HUDEP-2 (cell line): ENCODE measurements around the gene HOXA1.
"Not testable (repeated sequence)": the region's sequence is repeated elsewhere in the genome, so short reads cannot be mapped to it uniquely, and the experiment has no call there.

Experiments
- DNase-seq, 76 experiments: peaks; one replicate each; lab custom pipeline; 2025; ENCODE audit not compliant: unreplicated experiment in 76 of 76; lab: John Stamatoyannopoulos, UW

HOXA1 gene

DNA sequence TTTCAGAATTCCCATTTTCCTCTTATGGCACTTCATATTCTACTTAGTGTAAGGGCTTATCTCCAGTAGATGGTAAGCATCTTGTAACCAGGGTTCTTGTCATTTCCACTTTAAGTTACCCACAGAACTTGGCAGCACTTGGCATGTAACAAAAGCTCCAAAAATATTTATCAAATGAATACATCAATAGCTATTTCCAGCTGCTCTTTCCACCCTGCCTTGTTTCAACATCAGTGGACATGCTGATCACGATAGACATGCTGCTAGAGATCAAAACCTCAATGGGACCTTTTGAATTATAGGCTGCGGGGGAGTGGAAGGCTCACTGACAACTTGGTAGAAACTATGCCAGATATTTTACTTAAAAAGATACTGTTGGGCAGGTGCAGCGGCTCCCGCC lies 32.9 kb downstream of the HOXA1 start:
- no peak for DNase-seq

DNA sequence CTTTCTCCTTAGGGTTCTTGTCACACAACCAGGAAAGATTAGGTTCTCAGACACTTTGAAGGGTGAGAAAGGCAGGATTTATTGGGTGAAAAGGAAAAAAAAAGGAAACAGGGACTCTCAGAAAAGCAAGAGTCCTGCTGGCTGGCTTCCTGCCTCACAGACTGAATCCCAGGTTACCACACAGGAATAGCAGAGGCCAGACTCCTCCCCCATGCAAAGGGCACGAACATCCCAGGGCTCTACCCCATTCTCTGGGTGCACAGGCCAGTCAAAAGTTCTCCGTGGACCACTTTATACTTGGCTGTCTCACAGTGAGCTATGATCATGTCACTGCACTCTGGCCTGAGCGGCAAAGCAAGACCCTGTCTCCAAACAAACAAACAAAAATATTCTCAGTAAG lies 42.6 kb downstream of the HOXA1 start:
- DNase-seq: no peak

DNA sequence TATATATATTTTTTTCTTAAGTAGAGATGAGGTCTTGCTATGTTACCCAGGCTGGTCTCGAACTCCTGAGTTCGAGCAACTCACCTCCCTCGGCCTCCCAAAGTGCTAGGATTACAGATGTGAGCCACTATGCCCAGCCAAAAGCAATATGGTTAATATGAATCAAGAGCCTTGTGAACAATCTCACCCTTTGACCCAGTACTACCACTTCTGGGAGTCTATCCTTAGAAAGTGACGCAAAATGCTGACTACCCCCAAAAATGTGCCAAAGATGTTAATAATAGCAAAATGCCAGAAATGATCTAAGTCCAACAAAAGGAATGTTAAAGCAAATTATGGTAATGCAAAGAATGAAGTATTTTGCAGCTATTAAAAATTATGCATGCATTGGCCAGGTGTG lies 44.3 kb downstream of the HOXA1 start:
- no peak for DNase-seq

DNA sequence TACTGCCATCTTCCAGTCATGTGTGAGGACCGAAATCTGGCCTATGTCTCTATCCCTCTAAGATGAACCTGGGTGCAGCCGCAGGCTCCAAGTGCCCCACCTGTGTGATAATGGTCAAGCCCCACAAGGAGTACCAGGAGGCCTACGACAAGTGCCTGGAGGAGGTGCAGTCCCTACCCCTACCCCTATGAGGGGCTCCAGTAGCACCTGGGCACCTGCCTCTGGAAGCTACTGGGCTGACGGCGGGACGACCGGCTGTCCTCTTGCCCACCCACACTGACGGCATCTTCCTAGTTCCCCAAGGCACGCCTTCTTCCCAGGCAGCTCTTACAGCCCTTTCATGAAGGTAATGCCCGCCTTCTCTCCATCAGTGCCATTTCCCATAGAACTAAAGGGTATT lies 47.4 kb downstream of the HOXA1 start:
- no peak for DNase-seq

DNA sequence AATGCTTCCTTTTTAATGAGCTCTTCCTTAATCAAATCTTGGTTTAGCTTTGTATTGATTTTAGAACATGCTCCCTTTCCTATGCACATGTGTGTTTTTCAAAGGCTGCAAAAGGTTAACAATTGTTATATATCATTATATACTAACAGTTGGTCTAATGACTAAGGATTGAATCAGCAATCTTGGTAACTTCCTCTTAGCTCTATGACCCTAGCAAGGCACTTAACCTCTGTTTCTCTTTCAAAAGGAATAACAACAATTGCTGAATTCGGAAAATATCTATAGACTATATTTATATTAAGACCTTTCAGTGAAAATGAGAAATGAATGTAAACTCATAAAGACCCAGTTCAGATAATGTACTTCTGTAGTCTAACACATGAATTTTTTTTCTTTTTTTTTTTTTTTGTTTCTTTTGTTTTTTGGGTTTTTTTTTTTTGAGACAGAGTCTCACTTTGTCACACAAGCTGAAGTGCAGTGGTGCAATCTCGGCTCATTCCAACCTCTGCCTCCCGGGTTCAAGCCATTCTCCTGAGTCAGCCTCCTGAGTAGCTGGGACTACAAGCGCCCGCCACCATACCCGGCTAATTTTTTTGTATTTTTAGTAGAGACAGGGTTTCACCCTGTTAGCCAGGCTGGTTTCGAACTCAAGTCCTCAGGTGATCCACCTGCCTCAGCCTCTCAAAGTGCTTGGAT lies 48.8 kb downstream of the HOXA1 start:
- no peak for DNase-seq

DNA sequence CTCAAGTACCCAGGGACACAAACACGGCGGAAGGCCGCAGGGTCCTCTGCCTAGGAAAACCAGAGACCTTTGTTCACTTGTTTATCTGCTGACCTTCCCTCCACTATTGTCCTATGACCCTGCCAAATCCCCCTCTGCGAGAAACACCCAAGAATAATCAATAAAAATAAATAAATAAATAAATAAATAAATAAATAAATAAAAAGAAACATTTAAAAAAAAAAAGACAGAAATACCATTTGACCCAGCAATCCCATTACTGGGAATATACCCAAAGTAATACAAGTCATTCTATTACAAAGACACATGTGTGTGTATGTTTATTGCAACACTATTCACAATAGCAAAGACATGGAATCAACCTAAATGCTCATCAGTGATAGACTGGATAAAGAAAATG lies 49.8 kb downstream of the HOXA1 start:
- DNase-seq: not testable (repeated sequence)

DNA sequence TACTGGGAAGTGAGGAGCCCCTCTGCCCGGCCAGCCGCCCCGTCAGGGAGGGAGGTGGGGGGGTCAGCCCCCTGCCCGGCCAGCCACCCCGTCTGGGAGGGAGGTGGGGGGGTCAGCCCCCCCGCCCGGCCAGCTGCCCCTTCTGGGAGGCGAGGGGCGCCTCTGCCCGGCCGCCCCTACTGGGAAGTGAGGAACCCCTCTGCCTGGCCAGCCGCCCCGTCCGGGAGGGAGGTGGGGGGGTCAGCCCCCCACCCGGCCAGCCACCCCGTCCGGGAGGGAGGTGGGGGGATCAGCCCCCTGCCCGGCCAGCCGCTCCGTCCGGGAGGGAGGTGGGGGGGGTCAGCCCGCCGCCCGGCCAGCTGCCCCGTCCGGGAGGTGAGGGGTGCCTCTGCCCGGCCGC lies 50.7 kb downstream of the HOXA1 start:
- DNase-seq: not testable (repeated sequence)
